Measurements from ENCODE around the gene TMEM132D.
"Not testable (repeated sequence)": the region's sequence is repeated elsewhere in the genome, so short reads cannot be mapped to it uniquely, and the experiment has no call there.

TMEM132D gene

DNA sequence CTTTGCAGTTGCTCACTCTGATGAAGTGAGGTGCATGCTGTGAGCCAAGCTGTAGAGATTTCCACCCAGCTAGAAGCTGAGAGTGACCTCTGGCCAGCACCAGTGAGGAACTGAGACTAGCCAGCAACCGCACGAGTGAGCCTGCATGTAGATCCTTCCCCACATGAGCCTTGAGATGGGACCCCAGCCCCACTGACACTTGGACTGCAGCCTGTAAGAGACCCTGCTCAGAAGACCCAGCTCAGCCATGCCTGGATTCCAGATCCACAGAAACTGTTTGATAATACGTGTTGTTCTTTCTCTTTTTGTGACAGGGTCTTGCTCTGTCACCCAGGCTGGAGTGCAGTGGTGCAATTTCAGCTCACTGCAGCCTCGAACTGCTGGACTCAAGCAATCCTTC is 821.4 kb downstream of the TMEM132D start:
- DNase-seq = no peak

DNA sequence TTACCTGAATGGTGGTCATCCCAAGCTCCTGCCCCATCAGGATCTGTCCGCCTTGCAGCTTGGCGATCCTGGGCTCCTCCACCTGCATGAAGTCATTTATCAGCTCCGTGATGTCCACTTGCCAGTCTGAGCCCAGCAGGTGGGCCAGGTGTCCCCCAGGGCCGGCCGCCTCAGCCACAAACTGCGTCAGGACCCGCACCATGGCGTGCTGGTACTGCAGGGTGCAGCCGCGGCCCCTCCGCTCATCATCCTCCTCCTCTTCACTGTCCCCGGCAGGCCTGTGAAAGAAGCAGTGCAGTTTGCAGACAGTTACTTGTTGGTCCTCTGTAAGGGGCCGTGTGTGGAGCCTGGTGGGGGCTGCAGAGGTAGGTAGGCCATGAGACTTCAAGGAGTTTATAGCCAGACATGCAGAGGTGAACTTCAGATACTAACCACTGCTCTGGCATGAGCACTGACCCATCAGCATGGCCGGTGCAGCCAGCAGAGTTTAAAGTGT is 822.0 kb downstream of the TMEM132D start:
- no peak for DNase-seq

DNA sequence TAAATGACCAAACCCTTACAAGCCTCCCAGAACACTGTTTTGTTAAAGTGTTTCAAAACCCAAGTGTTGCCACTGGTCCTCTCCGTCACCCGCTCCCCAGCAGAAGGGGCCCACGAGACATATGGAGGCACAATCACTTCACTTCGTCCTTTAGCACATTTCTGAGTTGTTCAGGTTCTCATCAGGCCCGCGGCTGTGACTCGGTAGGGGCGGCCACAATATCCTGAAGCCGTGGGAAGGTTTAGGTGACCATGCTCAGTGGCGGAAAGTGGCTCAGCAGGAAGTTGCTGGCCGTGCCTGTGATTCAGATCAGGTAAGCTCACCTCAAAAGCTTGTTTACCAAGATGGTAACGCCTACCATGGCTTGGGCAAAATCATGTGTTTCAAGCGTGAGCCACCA is 823.0 kb downstream of the TMEM132D start:
- DNase-seq = no peak

DNA sequence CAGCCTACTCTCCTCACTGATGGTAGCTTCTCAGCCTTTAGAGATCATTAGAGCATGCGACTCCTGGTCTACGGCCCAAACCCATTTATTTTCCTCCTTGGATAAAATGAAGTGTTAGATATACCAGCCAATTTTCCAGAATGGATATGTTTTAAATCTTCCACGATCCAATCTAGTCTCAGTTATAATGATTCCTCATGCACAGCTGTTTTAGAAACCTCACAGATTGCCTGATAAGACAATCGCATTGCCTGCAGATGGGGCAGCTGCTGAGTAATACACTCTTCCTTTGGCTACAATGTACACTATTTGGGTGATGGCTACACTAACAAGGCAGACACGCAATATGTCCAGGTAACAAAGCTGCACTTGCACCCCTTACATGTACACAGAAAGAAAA is 823.4 kb downstream of the TMEM132D start:
- DNase-seq = no peak

DNA sequence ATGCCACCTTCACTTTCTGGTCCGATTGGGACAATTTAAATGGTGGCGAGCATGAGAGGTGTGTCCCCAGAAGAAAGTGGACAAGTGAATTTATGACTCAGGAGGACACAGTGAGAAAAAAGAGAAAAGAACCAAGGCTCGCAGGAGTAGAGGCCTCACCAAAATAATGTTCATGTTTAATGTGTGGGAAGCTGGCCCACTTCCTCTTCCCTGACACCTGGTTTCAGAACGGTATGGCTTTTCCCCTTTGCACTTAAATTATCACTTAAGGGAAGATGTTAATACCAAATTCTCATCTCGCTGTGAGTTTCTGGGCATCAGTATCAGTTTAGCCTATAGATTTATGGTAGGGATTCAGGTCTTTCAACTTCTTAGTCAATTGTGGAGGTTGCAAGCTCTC is 824.1 kb downstream of the TMEM132D start:
- DNase-seq = no peak

DNA sequence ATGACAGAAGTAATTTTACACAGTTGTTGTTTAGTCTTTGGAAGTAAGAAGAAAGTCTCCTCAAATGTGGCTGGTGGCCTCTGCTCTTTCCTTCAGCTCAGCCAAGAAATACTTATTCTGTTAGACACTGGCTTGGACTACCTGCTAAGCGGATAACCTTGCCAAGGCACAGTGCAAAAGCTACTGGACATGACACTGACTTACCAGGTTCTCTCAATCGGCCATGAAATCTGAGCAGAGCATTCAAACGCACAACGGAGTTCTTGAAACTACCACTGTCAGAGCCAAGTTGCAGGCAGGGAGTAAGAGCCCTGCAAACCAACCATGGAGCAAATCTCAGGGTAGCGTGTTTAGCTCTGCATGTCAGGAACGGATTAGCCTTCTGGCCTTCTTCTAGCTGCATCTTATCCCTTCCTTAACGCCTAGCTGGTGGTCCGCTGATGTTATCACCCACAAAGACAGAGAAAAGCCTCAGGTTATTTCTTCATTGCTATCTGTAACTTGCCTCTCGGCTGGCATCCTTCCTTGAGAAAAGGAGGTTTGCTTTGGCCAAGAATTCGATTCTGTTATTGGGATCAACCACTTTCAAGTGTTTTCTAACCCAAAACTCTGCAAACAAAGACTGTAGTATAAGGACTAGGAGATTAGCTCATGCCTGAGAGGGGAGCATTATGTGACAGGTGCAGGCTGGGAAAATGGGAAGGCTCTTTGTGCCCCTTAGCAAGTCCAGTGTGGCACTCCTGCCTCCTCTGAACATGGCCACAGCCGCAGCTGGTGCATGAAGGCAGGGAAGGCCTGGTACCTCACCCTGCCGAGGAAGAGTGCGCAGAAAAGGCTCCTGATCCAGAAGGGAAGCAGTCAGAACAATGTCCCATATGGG is 827.1 kb downstream of the TMEM132D start:
- DNase-seq = peak; percentile 39

DNA sequence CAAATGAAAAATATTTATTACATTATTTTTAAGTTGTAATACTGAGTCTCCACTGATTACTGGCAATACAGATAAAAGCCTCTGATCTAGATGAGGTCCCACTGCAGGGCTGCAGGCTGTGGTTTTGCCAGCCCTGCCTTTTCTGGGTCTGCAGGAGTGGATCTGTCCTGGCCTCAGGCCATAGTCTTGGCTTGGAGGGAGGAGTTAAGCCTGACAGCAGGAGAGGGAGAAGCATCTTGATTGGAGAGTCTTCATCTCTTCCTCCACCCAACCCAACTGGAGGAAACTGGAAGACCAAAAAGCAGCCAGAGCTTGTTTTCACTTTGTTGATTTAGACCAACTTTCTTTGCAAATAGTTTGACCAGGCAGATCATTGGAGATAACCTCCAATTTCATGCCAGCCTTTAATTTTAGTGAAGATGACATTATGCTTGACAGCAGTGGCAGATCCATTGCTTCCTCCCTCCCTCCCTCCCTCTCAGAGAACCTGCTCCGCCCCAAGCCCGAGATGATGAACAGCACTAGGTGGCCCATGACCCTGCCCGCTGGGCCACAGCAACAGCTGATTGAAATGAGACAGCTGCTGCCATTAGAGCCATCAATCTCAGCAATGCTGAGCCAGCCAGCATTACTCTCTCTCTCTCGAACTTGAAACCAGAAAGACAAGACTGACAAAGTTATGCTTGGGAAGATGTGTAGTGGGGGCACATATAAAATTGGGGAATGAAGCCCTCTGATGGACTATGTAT is 828.2 kb downstream of the TMEM132D start:
- DNase-seq = peak; percentile 19

DNA sequence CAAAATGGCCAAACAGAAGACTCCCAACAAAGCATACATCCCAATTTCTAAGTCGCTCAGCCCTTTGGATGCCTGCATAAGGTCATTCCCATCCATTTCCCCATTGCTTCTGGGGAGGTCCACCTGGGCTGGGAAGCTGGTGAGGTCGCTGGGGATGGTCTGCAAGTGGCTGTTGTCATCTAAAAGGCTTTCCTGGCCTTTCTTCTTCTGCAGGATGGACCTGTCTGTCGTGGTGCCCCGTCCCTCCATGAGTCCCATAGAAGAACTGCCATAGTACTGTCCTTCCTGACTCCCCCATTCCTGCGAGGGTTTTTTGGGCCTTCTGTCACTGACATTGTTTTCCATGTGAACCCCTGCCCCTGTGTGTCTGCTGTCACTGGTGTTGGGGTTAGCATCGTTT is 829.4 kb downstream of the TMEM132D start:
- DNase-seq = no peak

DNA sequence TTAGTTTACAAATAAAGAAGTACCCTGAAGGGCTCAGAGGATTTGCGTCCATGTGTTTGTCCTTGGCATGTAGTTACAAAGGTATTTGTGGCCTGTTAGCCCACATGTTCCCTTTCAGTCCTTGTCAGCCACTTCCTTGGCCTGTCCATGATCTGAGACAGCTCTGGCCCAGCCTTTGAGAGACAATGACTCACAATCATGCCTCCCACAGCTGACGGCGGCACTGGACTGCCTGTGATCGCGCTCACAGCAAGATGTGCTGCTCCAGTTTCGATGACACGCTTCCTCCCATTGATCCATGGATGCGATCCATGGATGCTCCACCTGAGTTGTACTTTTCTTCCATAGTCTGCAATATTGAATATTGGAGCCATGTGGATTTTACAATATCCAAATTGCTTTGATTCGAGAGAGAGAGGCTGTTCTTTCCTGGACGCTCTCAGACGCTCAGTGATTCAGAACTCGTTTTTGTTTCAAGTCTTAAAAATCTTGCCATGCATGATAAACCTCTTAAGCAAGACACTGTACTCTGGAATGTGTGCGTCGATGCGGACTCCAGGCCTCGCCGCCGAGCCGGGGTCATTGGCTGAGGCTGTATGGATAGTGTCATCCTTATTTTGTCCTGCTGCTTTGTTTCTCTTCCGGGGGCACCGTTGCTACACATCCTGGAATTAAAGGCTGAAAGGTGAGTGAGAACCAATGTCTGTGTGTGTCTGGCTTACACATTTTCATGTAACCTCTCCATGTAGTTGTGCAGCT is 830.5 kb downstream of the TMEM132D start:
- DNase-seq = no peak

DNA sequence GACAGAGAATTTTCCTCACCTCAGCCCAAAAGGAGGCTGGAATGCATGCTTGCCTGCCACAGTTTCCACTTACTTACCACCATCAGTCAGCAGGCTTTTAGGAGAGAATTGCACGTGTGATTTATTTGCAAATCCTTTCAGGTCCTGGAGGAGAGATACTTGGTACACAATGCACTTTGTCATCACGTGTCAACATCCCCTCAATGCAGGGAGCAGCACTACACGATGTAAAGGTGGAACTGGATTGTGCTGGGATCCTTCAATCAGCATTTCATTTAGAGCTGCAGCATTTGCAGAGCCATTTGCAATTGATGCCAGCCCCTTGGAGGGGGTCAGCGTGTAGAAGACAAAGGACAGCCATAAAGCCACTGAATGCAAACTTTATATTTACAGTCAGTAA is 832.5 kb downstream of the TMEM132D start:
- DNase-seq = no peak

DNA sequence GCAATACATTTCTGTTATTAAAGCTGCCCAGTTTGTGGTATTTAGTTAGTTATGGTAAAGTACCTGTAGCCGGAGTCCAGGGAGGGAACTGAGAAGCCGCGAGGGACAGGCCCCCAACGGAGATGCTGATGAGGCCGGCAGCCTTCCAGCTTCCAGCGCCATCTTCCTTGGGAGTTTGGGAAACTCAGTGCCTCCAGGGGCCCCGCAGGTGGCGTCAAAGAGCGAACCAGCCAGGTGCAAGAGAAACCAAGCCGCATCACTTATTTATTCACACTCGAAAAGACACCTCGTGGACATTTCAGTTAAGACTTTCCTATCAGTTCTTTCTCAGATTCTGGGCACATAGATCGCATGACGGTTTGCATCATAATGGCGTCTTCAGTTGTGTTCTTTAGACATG is 833.9 kb downstream of the TMEM132D start:
- peak; percentile 4 for DNase-seq

DNA sequence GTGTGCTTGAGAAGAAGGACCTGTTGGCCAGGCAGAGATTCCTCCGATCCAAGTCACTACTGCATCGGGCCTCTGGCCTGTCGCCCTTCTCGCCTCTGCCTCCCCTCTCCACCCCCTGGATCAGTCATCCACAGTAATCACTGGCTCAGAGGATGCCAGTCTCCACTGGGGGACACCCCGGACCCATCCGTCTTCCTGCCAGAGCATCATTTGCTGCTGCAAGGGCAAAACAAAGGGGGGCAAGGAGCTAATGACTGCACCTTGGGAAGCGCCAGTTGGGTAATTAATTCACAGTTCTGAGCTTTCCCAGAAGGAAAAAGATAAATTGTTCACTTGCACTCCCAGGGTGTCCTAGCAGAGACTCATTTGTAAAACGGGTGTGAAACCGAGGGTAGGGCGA is 835.1 kb downstream of the TMEM132D start:
- DNase-seq = no peak

DNA sequence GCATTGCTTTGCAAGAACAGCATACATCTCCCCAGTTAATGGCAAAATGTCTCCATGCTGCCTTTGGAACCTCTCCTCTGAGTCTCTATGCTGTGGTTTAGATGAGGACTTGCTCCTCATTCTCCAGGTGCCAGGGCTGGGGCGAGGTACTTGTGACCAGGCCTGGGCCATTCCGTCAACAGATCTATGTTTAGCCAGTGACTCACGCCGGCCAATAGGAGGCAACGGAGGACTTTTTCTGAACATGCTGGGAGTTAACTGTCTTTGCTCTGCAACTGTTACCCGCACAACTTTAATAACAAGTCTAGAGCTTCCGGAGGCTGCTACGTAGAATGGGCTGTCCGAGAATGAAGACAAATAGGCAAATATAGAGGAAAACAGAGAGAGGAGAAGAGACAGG is 836.3 kb downstream of the TMEM132D start:
- peak; percentile 21 for DNase-seq

DNA sequence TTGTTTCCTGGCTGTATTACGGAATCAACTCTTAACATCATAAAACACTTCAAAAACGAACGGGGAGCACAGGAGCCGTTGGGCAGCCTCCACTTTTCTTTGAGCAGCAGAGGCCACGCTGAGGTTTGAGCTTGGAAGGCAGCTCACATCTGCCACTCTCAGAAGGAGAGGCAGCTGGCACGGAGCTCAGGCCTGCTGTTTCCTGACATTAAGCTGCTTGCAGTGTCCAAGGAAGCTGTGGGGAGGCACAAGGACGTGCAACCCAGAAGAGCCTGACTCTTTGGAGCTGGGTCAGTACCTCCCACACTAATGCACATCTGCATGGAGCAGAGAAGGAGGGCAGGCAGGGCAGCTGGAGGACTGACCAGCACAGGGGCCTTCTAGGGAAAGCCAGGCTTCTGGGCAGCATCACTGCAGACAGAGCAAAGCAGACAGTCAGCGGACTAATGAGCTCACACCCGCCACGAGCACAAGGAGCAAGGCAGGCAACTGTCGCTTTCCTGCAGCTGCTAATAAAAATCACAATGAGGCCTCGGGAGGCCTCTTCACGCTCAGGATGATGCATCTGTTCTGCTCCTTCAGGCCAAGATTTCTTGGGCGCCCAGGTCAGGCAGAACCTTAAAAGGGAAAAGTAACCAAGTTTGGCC is 839.5 kb downstream of the TMEM132D start:
- DNase-seq = peak; percentile 89

DNA sequence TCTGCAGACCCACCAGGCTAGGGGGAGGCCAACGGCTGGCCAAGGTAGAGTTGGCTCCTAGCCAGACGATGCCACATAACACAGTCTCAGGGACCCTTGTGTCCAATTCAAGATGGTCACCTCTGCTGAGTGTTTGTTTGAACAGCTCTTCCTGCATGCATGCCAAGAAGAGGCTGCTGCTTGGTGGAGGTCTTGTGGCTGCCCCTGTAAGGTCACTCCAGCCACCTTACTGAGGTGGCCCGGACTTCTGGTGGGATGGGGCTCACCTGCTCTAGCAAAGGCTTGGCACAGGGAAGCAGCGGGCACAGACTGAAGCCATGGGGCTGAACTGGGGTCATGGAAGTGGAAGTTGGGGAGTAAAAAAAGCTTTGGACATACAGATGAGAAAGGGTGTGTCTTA is 840.2 kb downstream of the TMEM132D start:
- DNase-seq = no peak

DNA sequence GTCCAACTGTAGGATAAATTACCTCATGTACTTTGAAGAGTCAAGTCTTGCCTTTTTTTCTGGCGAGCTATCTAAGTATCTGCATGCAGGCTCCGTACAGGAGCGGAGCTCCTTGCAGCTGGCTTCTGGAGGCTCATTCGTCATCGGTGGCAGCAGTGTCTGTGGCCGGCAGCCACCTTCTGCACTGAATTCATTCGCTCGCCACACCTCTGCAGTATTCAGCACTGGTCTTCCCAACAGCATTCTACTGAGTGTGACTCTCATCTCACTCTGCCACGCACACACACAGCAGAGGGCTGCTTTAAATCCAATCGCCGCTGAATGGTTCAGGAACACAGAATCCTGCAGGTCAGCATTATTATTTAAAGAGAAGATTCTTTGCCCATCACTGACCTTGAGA is 850.6 kb downstream of the TMEM132D start:
- no peak for DNase-seq

DNA sequence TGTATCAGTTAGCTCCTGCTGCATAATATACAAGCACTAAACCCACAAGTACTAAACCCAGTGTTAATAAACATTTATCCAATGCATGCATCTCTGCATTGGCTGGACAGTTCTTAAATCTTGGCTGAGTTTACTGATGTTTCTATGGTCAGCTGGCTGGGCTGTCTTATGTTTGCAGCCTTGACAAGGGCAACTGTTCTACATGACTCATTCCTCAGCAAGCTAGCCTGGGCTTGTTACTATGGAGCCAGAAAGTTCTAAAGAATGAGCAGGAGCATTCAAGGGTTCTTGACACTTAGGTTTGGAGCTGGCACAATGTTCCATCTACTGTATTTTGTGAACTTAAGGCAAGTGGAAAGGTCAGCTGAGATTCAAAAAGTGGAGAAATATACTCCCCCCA is 851.5 kb downstream of the TMEM132D start:
- DNase-seq = no peak

DNA sequence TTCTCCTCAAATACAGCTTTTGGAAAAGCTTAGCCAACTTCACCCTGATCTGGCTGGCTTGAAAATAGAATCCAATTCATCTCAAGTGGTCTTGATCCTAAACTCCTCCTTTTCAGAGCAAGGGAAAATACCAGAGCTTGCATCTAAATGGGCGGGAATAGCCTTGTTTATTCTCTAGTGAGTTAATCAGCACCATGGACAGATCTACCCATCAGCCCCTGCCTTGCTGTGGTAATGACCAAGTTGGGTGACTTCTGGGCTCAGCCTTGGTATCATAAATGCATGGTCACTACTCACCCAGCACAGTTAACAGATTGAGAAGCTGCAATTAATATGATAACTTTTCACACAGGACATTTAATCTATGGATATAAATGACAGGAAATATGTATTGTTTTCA is 853.9 kb downstream of the TMEM132D start:
- peak; percentile 6 for DNase-seq

DNA sequence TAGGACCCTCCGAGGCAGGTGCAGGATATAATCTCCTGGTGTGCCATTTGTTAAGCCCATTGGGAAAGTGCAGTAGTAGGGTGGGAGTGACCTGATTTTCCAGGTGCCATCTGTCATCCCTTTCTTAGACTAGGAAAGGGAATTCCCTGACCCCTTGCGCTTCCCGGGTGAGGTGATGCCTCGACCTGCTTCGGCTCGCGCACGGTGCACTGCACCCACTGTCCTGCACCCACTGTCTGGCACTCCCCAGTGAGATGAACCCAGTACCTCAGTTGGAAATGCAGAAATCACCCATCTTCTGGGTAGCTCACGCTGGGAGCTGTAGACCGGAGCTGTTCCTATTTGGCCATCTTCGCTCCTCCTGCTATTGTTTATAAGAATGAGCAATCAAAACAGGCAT is 860.5 kb downstream of the TMEM132D start:
- DNase-seq = not testable (repeated sequence)

DNA sequence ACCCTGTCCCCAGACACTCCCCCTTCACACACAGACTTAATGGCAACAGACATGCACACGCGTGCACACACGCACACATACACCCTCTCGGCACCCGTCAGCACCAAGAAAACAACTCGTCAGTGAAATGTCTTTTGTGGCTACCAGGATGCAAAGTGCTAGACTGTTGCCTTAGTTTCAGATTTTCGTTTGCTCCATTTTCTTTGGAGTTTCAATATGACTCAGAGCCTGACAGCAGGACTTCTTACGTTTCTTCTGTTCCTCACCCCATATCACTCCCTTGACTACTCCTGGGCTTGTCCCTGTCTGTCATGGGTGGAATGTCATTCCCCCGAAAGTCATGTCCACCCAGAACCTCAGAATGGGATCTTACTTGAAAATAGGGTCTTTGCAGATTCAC is 867.7 kb downstream of the TMEM132D start:
- no peak for DNase-seq

DNA sequence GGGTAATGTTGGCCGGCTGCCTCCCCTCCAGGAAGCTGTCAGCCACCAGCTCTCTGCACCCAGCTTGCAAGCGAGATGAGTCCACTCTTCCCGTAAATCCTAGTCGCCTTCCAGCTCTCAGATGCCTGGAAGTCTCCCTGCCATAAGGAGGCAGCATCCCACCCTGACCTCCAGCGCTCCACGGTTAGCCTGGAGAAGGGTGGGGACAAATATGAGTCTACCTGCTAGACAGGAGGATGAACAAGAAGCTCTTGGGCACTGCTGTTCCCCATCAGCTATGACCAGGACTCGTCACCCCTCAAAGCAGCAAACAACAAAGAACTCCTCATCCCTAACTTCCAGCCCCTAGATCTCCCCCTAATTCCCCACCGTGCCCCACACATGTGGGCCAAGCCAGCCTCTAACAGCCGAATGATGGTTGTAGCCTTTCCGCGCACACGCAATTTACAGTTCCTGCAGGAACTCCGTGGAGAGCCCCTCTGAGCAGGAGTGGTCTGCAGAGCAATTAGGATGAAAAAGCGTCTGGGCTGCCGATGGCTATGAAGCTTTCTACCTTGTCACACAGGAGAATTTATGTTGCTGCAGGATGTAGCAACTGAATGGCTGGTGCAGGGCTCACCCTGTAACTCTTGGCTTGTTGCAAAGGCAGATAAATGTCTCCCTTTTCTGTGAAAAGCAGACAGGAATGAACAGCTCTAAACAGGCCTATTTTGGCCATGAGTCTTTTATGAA is 869.1 kb downstream of the TMEM132D start:
- DNase-seq = no peak

DNA sequence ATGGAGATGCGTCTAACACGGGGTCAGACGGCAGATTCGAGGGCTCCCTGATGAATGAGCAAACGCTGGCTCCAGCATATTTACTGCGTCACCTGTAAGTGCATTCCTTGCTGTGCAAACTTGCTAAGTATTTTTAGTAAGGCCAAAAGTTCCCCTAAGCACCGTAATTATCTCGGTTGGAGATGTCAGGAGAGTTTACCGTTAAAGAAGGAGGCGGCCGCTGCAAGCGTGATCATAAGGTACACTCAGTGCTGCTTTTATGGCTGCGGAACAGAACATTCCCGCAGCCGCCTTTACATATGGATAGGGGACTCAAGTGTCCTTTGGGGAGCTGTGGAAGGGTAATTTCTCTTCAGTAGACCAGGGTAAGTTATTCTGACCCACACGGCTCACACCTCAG is 875.0 kb downstream of the TMEM132D start:
- no peak for DNase-seq

All from NCI-H82 (cell line).